Muscle layer of duodenum (tissue), 2 donors: ENCODE results near the gene SDSL.

Experiments used
- H3K27ac ChIP-seq: one replicate; pipeline ENCODE4 v1.7.0; 2013; ENCODE audit warnings: mild to moderate bottlenecking, low read length
- H3K27me3 ChIP-seq: one replicate; pipeline ENCODE4 v1.7.0; 2013; ENCODE audit warnings: low read depth, mild to moderate bottlenecking, control low read depth, low read length
- H3K36me3 ChIP-seq, 2 donors: one replicate each; pipeline ENCODE4 v1.7.0; 2013; ENCODE audit warnings: low read length in 2 of 2, control low read depth in 1 of 2, mild to moderate bottlenecking in 1 of 2; ENCODE audit not compliant: insufficient read depth in 2 of 2, control insufficient read depth in 1 of 2
- H3K4me1 ChIP-seq, 2 donors: one replicate each; pipeline ENCODE4 v1.7.0; 2013; ENCODE audit warnings: low read length in 2 of 2, mild to moderate bottlenecking in 2 of 2, control low read depth in 1 of 2, moderate library complexity in 1 of 2; ENCODE audit not compliant: insufficient read depth in 2 of 2, control insufficient read depth in 1 of 2
- H3K4me3 ChIP-seq, 2 donors: one replicate each; pipeline ENCODE4 v1.7.0; 2013; ENCODE audit warnings: low read length in 2 of 2, low read depth in 1 of 2, mild to moderate bottlenecking in 1 of 2
- H3K9me3 ChIP-seq, 2 donors: one replicate each; pipeline ENCODE4 v1.7.0; 2013; ENCODE audit warnings: low read length in 2 of 2, control low read depth in 1 of 2, mild to moderate bottlenecking in 1 of 2; ENCODE audit not compliant: control insufficient read depth in 1 of 2
- donor health status: healthy.

The SDSL gene

DNA sequence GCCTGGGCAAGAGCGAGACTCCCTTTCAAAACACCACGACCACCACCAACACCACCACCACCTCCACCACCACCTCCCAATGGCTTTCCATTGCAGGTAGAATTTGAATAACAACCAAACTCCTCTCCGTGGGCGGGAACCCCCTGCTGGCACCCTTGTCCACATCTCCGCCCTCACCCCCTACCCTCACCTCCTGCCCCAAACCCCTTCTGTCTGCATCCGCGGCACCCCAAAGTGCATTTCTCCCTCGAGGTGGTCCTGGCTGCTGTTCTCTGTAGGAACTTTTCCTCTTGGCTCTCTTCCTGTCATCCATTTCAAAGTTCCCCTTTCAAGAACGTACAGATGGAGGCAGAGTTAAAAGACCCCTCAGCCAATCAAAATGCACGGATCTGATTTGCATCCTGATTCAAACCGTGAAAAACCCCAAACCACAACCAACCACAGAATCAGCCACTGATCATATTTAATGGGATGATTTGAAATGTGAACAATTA lies 3.8 kb downstream of the SDSL start:
- Histone ChIP-seq H3K4me3 (no peak overlapping the region), H3K9me3 (no peaks in the 10 kb centered on the region)

DNA sequence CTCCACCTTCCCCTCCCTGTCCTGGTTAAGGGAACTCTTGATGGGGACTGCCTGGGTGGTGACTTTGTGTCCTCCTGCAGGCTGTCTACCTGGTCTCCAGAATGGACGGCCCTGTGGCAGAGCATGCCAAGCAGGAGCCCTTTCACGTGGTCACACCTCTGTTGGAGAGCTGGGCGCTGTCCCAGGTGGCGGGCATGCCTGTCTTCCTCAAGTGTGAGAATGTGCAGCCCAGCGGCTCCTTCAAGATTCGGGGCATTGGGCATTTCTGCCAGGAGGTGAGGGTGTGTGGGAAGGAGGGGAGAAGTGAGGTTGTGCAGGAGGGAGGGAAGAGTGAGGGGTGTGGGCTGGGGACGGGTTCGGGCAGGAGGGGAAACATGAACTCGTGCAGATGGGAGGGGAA lies 5.7 kb downstream of the SDSL start:
- no peaks in the 10 kb centered on the region for H3K27me3 ChIP-seq
- H3K36me3 ChIP-seq: no peaks in the 10 kb centered on the region
- H3K4me3 ChIP-seq: no peak overlapping the region
- no peaks in the 10 kb centered on the region for H3K9me3 ChIP-seq
- H3K4me1 ChIP-seq: peaks cover 1 to 5% of the 10 kb centered on the region in 2 donors
- no peak overlapping the region for H3K27ac ChIP-seq

More for the DNA sequence above, 3.8 kb downstream of the SDSL start:
- no peaks in the 10 kb centered on the region for H3K36me3 ChIP-seq
- H3K27ac ChIP-seq: no peak overlapping the region
- no peaks in the 10 kb centered on the region for H3K27me3 ChIP-seq
- H3K4me1 ChIP-seq: peaks cover 6 to 7% of the 10 kb centered on the region in 2 donors

DNA sequence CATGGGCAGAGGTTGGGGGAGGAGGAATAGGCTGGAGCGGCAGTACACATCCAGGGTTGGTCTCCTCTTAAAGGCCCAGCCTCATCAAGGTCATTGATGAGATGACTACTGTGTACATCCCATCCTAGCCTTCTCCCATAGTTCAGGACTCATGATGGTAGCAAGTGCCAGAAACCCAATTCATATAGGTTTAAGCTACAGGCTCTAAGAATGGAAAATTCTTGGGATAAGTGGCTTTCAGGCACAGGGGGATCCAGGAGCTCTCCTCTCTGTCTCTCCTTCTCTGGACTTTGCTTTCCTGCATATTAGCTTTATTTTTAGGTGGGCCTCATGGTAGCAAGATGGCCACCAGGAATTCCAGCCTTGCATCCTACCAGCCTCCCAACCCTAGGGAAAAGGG lies 6.3 kb downstream of the SDSL start:
- Histone ChIP-seq H3K9me3 (no peaks in the 10 kb centered on the region), H3K4me3 (no peak overlapping the region), H3K27me3 (no peaks in the 10 kb centered on the region), H3K4me1 (no peaks in the 10 kb centered on the region), H3K27ac (no peak overlapping the region), H3K36me3 (no peaks in the 10 kb centered on the region)

DNA sequence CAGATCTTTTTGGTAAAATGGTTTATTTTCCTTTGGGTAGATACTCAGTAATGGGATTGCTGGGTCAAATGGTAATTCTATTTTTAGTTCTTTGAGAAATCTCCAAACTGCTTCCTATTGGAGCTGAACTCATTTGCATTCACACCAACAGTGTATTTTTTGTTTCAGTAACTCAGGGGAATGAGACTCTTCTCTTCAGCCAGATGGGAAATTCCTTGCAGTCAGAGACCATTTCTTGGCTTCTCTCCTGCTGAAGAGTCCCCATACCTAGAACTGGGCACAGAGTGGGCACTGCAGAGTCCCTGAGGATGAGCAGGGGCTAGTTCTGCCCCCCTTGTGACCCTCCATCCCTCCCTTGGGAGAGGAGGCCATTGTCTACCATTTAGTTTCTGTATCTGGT lies 10.8 kb downstream of the SDSL start:
- H3K27ac ChIP-seq: no peak overlapping the region
- H3K4me3 ChIP-seq: no peak overlapping the region
- no peaks in the 10 kb centered on the region for H3K27me3 ChIP-seq
- no peaks in the 10 kb centered on the region for H3K36me3 ChIP-seq
- H3K4me1 ChIP-seq: no peaks in the 10 kb centered on the region
- H3K9me3 ChIP-seq: no peaks in the 10 kb centered on the region

DNA sequence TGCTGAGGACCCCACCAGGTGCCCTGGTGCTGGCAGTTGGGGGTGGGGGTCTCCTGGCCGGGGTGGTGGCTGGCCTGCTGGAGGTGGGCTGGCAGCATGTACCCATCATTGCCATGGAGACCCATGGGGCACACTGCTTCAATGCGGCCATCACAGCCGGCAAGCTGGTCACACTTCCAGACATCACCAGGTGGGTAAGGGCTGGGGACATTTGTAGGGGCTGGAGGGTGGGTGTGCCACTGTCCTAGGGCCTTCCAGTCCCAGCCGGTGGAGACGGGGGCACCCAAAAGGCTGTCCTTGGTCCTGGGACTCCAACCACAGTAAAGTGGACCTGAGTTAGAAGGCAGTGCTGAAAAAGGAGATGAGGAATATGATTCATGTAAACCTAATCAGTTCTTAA lies 13.2 kb downstream of the SDSL start:
- Histone ChIP-seq H3K4me1 (no peaks in the 10 kb centered on the region), H3K9me3 (no peaks in the 10 kb centered on the region), H3K4me3 (no peak overlapping the region), H3K27me3 (no peaks in the 10 kb centered on the region), H3K27ac (no peak overlapping the region), H3K36me3 (no peaks in the 10 kb centered on the region)

DNA sequence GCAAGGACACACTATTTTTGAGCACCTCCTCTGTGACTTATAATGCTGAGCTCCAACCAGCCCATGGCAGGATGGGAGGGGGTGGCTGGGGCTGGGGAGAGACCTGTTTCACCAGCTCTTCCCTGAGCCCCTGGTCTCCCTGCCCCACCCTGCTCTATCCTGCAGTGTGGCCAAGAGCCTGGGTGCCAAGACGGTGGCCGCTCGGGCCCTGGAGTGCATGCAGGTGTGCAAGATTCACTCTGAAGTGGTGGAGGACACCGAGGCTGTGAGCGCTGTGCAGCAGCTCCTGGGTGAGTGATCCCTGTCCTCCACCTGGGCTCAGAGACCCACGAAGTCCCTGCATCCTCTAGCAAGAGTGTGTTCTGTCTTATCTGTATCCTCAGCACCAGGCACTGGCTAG lies 14.4 kb downstream of the SDSL start:
- H3K4me1 ChIP-seq: no peaks in the 10 kb centered on the region
- H3K27me3 ChIP-seq: no peaks in the 10 kb centered on the region
- H3K36me3 ChIP-seq: no peaks in the 10 kb centered on the region
- no peak overlapping the region for H3K27ac ChIP-seq
- no peaks in the 10 kb centered on the region for H3K9me3 ChIP-seq
- H3K4me3 ChIP-seq: no peak overlapping the region

DNA sequence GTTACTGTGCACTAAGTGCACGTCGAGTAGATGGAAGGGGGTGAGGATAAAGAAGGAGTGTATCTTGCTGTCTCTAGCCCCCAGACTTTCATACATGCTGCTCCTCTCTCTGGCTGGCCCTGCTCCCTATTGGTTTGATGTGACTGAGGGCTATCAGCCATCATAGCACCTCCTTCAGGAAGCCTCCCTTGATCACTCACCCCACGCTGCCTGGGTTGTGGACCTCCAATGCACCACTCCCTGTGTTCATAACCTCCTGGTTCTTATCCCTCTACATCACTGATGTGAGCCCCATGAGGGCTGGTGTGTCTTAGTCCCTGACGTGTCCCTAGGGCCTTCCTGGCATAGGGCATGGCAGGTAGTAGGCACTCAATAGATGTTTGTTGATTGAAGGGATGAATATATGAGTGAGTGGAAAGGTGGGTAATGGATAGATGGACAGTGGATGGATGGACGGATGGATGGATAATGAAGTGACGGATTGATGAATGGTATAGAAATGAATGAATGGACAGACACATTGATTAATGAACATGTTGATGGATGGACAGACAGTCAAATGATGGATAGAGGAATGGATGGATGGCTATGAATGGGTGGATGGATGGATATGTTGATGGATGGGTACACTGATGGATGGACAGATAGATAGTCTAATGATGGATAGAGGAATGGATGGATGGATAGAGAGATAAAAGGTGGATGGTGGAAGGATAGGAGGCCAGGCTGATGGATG lies 15.0 kb downstream of the SDSL start:
- no peaks in the 10 kb centered on the region for H3K36me3 ChIP-seq

DNA sequence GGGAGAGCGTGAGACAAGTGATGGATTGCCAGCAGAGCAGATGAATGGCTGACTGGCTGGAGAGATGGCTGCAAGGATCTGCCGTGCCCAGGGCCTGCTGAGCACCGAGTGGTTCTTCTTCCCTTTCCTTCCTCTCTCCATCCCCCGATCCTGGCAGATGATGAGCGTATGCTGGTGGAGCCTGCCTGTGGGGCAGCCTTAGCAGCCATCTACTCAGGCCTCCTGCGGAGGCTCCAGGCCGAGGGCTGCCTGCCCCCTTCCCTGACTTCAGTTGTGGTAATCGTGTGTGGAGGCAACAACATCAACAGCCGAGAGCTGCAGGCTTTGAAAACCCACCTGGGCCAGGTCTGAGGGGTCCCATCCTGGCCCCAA lies 15.5 kb downstream of the SDSL start:
- Histone ChIP-seq H3K27me3 (no peaks in the 10 kb centered on the region), H3K4me1 (no peaks in the 10 kb centered on the region), H3K4me3 (no peak overlapping the region), H3K9me3 (no peaks in the 10 kb centered on the region), H3K27ac (no peak overlapping the region), H3K36me3 (no peaks in the 10 kb centered on the region)

More for the DNA sequence above, 15.0 kb downstream of the SDSL start:
- no peaks in the 10 kb centered on the region for H3K9me3 ChIP-seq
- H3K27me3 ChIP-seq: no peaks in the 10 kb centered on the region
- no peak overlapping the region for H3K27ac ChIP-seq
- H3K4me3 ChIP-seq: no peak overlapping the region
- no peaks in the 10 kb centered on the region for H3K4me1 ChIP-seq

DNA sequence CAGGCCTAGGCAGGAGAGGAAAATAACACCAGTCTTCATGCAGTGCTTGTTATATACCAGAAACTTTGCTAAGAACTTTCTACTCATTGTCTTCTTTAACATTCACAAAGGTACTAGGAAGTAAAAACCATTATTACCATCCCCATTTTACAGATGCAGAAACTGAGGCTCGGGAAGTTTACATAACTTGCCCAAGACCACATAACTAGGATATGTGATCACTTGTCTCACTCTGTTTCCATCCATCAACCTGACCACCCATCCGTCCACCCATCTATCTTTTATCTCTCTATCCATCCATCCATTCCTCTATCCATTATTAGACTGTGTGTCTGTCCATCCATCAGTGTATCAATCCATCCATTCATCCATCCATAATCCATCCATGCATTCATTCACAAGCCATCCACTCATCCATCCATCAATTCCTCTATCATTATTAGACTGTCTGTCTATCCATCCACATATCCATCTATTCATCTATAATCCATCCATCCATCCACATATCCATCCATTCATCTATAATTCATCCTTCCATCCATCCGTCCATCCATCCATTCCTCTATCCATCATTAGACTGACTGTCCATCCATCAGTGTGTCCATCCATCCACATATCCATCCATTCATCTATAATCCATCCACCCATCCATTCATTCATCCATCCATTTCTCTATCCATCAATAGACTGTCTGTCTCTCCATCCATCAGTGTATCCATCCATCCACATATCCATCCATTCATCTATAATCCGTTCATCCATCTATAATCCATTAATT lies 16.5 kb downstream of the SDSL start:
- Histone ChIP-seq H3K27ac (no peak overlapping the region), H3K36me3 (no peaks in the 10 kb centered on the region), H3K27me3 (no peaks in the 10 kb centered on the region), H3K4me3 (no peak overlapping the region), H3K9me3 (no peaks in the 10 kb centered on the region), H3K4me1 (no peaks in the 10 kb centered on the region)

DNA sequence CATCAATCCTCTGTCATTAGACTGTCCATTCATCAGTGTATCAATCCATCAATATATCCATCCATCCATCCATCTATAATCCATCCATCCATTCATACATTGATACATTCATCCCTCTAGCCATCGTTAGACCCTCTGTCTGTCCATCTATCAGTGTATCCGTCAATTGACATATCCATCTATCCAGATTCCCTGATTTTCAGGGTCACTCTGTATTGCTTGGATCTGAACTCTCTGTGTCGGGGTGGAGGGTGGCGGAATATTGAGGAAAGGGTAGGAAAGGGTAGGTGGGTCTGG lies 17.1 kb downstream of the SDSL start:
- Histone ChIP-seq H3K4me1 (no peaks in the 10 kb centered on the region), H3K36me3 (no peaks in the 10 kb centered on the region), H3K27ac (no peak overlapping the region), H3K4me3 (no peak overlapping the region), H3K27me3 (no peaks in the 10 kb centered on the region), H3K9me3 (no peaks in the 10 kb centered on the region)

DNA sequence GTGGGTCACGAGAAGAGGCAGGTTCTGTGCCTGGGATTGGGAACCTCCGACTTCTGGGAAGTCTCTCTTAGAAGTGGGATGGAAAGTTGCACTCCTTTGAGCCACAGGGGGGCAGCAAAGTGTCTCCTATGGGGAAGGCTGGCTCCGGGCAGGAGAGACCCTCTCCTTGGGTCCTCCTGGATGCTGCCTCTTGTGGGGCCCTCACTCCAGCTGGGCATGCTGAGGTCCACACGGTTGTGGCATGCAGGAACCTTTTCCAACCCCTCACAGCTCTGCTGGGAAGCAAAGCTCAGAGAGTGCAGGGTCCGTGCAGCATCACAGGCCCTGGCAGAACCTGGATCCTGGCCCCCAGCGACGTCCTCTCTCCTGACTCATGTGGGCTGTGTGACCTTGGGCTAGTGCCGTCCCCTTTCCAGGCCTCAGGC lies 17.4 kb downstream of the SDSL start:
- no peak overlapping the region for H3K27ac ChIP-seq
- H3K4me1 ChIP-seq: no peaks in the 10 kb centered on the region
- H3K27me3 ChIP-seq: no peaks in the 10 kb centered on the region
- H3K4me3 ChIP-seq: no peak overlapping the region
- no peaks in the 10 kb centered on the region for H3K36me3 ChIP-seq
- no peaks in the 10 kb centered on the region for H3K9me3 ChIP-seq
